CD4-positive, alpha-beta T cell treated with Interleukin-6 at 100 ng/mL for 8 hours (primary cell): ENCODE measurements around the gene CLIP2.
"Not testable (repeated sequence)": the region's sequence is repeated elsewhere in the genome, so short reads cannot be mapped to it uniquely, and the experiment has no call there.

Source experiments
- DNase-seq: peaks from one replicate; pipeline ENCODE4 v3.0.0-alpha.2; 2020; ENCODE audit warnings: mixed read lengths, low spot score

CLIP2 gene

GRCh38 chr7:74403521-74404387 is 114.5 kb downstream of the CLIP2 start:
- no peak for DNase-seq

- DNase-seq, result no peak
These were observed 115.1 kb downstream of the CLIP2 start for GRCh38 chr7:74404388-74404700.

- no peak for DNase-seq
These were observed 115.5 kb downstream of the CLIP2 start for GRCh38 chr7:74404741-74405140.

GRCh38 chr7:74405191-74405898 is 116.1 kb downstream of the CLIP2 start:
- no peak for DNase-seq

- no peak for DNase-seq
These were observed 116.8 kb downstream of the CLIP2 start for GRCh38 chr7:74405899-74406512.

GRCh38 chr7:74407958-74408357 is 118.8 kb downstream of the CLIP2 start:
- no peak for DNase-seq

- no peak for DNase-seq
These were observed 120.4 kb downstream of the CLIP2 start for GRCh38 chr7:74409571-74409970.

GRCh38 chr7:74410772-74411171 is 121.6 kb downstream of the CLIP2 start:
- DNase-seq, result no peak

GRCh38 chr7:74411571-74411970 is 122.4 kb downstream of the CLIP2 start:
- DNase-seq, result not testable (repeated sequence)

- DNase-seq, result no peak
These were observed 122.8 kb downstream of the CLIP2 start for GRCh38 chr7:74412056-74412455.

GRCh38 chr7:74412603-74413002 is 123.4 kb downstream of the CLIP2 start:
- no peak for DNase-seq

- DNase-seq, result not testable (repeated sequence)
These were observed 125.6 kb downstream of the CLIP2 start for GRCh38 chr7:74414595-74415333.

GRCh38 chr7:74417419-74417971 is 128.3 kb downstream of the CLIP2 start:
- DNase-seq, result peak; percentile 56

- DNase-seq, result no peak
These were observed 128.9 kb downstream of the CLIP2 start for GRCh38 chr7:74418076-74418475.

- DNase-seq, result no peak
These were observed 129.3 kb downstream of the CLIP2 start for GRCh38 chr7:74418538-74418937.

GRCh38 chr7:74419232-74419631 is 130.0 kb downstream of the CLIP2 start:
- DNase-seq, result not testable (repeated sequence)

GRCh38 chr7:74420006-74420405 is 130.8 kb downstream of the CLIP2 start:
- no peak for DNase-seq

GRCh38 chr7:74424291-74424880 is 135.2 kb downstream of the CLIP2 start:
- DNase-seq, result no peak

- no peak for DNase-seq
These were observed 138.8 kb downstream of the CLIP2 start for GRCh38 chr7:74428023-74428422.

GRCh38 chr7:74429153-74429747 is 140.0 kb downstream of the CLIP2 start:
- DNase-seq, result no peak

- DNase-seq, result not testable (repeated sequence)
These were observed 141.2 kb downstream of the CLIP2 start for GRCh38 chr7:74430409-74430808.
